ENCODE data around the gene PRICKLE2.

Gene PRICKLE2

DNA sequence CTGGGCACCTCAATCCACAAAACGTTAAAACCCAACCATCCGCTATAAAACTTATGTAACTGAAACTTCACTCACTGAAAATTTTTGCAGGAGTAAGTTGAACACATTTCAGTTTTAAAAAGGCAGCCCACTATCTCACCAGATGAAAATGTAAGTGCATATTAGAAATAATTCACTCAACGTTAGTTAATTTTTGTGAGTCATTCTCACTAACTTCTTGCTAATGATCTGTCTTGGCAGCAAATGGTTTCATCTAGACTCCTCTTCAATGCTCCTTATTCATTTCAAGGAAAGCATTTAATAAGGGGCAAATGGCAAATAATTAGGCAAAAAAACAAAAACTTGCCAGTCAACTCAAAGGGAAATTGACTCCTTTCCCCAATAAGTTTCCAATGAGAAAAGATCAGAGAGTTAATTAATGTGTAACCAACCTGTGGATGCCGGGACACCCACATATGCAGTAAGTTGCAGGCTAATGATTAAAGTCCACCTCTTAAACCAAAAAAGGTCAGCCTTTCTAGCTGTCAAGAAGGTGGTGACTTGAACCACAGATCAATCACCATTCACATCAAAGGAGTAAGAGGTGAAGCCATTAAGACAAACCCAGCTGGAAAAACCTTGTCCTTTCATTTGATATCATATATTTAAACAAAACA, 22.9 kb upstream of the PRICKLE2 start:
- no peak for DNase-seq

DNA sequence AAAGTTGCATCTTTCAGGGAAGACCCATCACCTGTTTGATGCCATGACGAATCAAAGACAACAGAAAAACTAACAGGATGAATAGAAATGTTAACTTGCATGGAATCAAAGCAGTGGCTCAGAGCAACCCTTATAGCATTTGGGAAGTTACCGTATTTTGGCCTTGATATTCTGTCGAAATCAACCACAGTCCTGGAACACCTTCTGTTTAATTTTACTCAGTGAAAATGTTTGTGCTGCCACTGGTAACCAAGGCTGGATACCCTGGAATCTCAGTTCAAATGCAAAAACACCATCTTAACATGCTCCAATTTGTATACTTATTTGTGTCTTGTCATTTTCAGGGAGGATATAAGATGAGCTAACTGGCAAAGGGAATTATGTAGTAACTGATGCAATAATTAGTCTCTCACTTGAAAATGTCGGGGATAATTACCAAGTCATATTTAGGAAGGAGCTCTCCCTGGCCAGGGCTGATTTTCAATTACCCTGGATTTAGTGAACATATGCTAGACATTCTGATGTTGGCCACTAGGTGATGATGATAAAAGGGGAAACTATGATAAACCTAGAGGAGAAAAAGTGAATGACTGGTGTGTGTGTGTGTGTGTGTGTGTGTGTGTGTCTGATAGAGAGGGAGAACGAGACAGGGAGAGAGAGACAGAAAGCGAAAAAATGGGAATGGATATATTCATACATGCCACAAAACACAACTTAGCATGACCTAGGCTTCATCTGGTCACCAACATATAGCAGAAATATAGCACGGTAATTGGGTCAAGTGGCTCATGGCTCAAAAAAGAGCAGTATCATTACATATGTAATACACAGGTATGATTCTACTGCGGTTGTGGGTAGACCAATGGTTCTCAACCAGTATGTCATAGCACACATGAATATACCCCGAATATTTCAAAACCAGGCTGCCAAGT, 19.0 kb upstream of the PRICKLE2 start:
- DNase-seq = no peak

DNA sequence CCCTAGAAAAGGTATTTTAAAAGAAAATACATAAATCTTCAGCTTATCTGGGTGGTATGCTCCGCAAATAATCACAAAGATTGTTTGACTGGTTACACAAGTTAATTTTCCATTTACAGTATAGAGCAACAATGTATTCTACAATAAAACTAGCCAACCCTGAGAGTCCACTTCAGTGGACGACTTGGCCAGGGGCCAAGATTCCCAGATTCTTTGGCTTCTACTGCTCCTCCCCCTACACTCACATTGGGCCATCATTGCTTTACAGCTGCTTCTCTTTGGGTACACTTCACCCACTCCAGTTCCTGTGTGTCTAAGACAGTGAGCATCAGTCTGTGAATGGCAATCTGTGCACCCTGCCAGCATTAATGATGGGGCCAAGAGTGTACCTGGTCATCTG, 17.2 kb upstream of the PRICKLE2 start:
- no peak for DNase-seq

DNA sequence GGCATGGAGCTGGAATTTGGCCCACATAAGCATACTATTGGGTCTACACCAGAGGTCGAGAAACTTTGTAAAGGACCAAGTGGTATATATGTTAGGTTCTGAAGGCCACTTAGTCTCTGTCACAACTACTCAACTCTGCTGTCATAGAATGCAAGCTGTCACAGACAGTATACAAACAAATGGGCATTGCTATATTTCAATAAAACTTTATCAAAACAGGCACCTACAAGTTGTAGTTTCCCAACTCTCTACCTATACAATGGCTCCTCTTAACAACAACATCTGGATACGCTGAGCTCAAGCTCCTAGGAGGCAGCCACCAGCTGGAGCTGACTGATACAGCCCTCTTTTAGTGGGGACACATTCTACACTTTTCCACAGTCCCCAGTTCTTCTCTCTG, 15.7 kb upstream of the PRICKLE2 start:
- DNase-seq = no peak

DNA sequence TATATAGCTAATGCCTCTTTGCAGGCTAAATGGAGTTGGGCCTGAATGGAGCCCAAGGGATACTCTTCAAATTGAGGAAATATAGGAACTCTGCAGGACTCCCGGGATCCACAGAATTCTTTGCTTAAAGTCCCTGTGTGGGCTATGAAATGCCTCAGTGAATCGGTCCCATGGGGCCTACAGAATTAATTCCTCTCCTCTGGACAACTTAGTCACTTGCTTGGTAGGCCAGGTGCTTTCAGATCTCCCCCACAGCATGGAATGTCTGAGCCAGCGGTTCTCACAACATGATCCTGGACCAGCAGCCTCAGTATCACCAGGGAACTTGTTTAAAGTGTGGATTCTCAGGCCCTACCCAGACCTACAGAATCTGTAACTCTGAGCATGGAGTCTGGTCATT, 15.1 kb upstream of the PRICKLE2 start:
- no peak for DNase-seq

DNA sequence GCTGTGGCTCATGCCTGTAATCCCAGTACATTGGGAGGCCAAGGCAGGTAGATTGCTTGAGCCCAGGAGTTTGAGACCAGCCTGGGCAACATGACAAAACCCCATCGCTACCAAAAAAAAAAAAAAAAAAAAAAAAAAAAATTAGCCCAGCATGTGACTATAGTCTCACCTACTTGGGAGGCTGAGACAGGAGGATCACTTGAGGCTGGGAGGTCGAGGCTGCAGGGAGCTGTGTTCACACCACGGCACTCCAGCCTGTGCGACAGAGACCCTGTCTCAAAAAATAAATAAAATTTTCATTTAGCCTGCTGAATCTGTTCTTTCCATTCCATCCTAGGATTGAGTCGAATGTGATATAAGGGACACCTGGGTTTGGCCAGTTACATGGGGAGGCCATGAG, 14.6 kb upstream of the PRICKLE2 start:
- DNase-seq = no peak

DNA sequence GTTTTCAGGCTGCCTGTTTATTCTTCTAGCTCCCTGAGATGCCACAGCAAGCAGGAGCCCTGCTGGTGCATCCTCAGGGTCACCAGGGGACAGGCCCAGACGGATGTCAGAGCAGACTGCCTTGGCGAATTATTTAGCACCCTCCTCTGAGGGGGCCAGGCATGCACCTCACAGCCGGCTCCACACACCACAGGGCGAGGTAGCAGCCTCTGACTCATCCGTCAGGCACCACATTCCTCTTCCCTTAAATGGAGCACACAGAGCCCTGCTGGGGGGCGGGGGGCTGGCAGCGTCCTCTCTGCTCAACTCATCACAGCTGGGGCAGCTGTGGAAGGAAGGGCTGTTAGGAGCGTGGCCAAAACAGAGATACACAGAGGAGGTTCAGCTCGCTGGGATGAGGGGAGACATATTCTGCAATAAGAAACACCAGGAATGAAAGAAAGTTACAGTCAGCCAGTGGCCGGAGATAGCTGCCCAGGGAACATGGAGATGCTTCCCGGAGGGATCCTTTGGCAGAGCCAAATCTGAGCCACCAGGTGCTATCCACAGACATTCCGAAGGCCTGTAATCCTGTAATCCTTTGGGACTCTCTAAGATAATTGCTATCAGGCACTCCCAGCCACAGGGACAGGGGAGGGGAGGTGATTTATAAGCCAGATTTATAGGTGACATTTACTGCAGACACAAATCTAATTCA, 13.9 kb upstream of the PRICKLE2 start:
- DNase-seq = no peak

DNA sequence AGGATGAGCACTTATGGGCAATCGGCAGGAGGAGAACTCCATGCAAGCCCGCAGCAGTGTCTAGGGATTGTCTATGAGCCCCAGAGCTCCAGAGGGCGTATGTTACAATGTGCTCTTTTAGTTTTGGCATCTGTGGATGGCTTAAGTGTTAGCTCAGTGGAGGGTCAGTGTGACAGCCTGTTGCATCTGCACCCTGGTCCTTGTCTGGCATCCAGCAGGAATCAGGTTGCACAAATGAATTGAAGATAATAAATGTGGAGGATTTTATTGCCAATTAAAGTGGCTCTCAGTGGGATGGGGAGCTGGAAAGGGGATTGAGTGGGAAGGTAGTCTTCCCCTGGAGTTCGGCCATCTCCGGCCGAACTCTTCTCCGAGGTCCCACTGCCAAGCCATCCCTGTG, 11.8 kb upstream of the PRICKLE2 start:
- DNase-seq = no peak

DNA sequence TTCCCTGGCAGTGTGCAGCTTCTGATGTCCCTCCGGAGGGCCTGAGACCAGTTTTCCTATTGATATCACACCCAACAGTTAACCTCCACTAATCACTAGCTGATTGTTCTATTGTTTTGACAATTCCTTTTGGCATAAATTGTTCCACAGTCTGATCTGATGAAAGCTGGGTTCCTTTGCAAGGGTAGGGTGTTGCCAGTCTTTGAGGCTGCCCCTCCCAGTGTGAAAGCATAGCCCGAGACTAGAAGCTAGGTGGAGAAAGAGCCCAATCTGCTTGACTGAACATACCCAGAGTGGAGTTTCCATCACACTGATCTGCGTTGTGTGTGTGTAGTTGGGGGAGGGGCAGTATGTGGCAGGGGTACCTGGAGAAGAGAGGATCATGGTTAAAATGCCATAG, 10.3 kb upstream of the PRICKLE2 start:
- no peak for DNase-seq

DNA sequence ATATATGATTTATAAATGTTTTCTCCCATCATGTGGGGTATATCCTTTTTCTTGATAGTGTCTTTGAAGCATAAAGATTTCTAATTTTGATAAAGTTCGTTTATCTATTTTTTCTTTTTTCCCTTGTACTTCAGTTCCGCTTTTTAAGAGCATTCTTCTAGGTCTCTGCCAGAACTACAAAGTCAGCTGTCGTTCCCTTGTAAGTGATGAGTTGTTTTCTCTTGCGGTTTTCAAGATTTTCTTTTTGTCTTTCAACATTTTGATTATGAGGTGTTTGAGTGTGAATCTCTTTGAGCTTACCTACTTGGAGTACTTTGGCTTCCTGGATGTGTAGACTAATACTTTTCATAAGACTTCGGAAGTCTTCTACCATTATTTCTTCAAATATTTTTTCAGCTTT, 9.3 kb upstream of the PRICKLE2 start:
- DNase-seq = no peak

DNA sequence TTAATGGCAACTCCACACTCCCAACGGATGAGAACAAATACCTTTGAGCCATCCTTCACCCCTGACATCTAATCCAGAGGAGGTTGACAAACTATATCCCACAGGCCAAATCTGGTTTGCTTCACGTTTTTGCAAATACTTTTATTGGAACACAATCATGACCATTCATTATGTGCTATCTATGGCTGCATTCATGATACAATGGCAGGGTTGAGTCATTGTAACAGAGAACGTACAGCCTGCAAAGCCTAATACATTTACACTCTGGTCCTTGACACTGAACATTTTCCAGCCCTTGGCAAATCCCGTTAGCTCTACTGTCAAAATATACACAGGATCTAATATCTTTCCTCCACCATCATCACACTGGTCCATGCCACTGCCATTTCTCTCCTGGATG, 7.6 kb upstream of the PRICKLE2 start:
- DNase-seq = no peak

DNA sequence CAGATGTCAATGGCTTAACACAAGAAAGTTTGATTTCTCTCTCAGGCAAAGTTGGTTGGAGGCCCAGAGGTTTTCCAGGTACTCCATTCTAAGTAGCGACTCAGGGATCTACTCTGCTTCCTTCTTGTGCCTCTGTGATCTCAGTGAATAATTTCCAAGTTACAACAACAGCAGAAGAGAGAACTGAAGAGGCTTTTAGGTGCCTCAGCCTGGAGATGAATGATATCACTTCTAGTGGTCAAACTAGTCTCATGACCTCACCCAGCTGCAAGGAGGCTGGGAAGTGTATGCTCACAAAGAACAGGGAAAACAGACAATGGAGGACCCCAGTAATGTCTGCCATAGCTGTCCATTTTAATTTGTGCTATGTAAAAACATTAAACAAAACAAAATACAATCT, 4.6 kb upstream of the PRICKLE2 start:
- DNase-seq = no peak

DNA sequence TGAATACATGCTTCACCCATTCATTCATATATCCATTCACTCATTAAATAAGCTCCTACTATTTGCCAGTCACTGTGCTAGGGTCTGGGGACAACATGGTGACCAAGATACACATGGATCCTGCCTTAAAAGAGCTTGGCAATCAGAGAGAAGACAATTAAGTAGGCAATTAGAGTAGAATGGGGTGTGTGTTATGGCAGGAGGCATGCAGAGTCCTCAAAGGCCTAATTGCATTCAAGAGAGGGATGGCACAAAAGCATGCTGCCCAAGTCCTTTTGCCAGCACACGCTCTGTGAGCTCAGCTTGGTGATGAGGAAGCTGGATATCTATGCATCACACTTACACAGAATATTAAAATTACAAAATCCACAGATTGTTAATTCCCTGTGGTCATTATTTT, 2.8 kb upstream of the PRICKLE2 start:
- no peak for DNase-seq

DNA sequence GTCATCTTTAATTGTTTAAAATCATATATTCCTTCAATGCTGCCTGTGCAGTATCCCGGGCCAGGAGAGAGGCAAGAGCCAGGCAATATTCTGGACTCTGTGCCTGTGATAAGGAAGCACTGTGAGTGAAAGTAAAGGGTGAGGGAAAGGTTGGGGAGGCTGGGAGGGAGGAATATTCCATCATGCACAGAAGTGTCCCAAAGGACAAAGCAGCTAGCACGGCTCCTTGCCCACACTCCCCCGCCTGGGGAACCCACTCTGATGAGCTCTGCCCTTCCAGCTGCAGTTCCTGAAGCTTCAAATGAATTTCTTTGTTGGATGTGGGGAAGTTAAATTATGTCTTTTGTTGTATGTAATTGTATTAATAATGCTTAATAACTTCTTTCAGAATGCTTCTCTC, 1.5 kb upstream of the PRICKLE2 start:
- no peak for DNase-seq

DNA sequence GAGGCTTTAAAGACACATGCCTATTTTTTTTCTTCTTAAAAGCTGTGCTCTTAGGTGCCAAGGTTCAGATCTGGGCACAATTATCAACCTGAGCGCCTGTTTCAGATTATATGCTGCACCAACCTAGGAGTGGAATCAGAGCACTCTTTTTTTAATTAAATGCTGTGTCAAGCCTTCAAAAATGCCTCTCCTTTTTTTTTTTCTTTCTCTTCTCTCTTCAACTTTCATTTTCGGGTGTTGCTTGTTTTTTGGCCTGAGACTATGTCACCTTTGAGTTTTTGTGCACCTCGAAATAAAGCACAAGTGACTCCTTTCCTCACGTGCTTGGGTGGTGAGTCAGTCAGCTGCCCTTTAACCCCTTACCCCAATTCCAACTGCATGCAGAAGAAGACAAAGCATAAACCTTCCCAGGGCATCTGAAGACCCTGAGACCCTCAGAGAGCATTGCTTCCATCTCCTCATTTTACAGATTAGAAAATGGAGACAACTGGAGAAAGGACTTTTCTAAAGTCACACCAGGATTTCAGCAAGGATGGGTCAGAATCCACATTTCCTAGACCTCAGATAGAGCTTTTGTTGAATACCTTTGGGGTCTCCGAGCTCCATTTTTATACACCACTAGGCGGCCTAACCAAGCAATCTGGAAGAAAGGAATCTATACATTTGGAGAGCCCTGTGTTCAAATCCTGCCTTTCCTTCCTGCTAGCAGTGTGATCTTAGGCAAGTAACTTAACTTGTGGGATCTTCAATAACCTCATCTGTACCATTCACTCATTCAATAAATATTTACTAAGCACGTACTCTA, 631 bp upstream of the PRICKLE2 start:
- no peak for DNase-seq

DNA sequence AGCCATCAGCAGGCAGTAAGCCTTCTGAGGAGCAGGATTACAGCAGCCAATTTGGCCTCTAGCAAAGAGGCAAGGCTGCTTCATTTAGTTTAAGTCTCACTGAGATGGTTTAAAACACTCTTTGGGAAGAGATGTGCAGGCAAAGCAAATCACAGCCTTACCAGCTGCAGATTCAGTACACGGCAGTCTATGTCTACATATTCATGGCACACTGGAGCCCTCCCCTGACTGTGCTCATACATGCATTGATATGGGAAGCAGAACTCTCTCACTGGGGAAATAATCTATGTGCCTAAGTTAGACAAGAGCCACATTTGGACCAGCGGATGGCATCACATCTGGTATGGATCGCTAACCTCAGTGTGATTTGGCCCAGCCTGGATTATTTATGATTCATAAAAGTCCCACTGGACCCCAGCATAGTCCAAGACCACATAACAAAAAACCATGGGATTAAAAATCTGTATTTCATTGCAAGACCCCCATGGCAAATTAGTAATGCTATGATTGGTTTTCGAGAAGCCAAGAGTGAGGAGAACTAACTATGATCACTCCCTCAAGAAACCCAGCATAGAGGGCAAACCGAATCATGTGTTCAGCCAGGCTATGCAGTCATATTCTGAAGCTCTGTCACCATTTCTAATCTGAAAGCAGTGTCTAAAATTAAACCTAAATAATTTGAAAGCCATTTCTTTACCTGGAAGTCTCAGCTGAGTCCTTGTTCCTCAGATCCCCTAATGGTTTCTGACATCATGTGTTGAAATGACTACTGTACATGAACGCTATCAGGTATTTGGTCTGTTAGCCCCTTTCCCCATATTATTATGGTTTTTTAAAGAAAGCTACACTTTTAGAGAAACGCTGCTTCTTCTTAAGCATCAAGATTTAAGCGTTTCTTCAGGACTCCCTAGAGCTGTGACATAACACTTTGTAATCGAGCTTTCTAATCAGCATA, 1.2 kb downstream of the PRICKLE2 start:
- DNase-seq = no peak

DNA sequence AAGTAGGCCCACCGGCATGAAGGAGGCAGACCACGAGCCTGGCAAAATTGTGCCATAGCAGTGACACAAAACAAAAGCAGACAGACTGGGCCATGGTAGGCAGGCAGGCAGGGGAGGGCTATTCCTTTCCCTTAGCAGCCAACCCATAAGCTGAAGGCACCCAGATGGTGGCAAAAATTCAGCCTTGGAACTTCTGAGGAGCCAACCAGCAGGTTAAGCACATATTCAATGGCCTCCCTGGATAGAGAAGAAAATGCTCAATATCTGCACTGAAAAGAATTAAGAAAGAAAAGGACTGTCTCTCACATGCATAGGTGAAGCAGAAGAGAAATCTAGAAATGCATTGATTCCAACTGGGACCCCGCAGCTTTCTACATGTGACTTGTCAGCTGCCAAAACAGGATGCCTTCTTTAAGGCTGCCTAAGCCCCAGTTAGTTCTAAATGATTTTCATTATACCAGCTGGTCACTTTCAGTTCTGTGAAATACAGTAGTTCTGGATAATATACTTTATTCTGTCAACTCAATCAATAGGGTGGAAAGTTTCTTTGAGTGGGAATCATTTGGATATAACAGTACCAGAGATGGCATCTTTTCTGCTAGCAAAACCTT, 2.7 kb downstream of the PRICKLE2 start:
- DNase-seq = no peak

DNA sequence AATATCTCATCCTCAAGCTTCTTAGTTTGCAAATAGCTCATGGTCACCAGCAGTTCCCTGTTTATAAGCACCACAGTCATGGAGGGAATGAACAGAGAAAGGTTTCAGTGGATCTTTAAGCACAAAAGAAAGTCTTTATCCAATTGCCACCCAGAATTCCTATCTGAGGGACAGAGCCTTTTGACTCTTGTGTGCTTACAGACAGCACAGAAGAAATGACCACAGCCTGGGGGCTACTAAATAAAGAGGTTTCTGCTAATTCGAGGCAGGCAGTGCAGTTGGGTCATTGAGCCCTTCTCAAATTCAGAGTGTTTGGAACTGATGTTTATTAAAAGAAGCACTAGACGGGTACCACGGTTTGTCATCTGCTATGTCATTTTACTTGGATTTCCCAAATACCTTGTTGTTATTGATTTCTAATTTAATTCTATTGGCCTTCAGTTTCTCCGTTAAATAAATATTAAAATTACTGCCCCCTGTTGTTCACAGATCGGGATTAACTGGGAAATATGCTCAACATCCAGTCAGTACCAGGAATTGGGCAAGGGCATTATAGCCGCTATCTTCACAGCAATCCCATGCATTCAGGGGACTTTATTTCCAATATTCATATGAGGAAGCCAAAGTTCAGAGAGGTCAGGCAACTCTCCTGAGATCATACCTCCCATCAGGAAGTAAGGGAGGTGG, 3.6 kb downstream of the PRICKLE2 start:
- no peak for DNase-seq

DNA sequence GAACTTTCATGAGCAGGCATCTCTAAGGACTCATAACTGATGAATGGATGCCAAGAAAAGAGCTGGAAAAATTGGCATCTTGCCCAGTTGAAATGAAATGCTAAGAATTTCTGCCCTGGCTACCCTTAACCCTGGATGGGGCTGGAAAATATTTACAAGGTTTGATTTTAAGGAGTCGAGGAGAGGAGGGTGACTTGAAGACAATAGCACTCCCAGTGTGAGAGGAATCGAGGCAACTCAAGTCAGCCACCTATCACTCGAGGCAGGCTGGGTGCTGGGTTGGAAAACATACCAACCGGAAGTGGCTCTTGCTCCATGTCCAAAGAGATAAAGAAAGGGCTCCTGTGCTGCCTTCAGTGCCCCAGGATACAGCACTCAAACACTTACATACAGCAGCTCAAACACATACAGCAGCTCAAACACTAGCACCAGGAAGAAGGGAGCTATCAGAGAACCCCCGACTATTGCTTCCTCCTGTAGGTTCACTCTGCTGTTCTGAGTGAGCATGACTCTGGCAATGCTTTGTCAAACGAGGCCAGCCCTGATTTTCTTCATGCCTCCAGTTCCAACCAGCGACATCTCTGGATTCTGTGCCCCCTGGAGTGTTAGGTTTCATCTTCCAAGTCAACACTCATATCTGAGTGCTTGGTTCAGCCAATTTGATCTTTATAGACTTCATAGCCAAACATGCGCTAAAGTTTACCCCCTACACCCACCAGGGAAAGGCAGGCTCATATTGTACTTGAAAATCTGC, 4.9 kb downstream of the PRICKLE2 start:
- no peak for DNase-seq

DNA sequence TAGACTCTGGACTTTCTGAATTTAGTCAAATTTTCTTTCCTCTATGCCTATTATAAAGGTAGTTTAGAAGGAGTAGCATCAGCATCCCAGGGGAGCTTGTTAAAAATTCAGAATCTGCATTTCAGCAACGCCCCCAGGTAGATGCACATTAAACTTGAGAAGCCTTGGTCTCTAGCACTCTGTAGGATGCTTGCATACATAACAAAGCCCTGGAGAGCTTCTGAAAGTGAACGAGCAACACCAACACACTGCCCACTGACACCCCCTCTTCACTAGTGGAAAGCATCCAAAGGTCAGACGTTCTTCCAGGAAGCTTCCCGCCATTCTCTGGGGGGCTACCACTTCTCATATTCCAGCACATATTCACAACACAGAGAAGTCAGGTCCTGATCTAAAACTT, 6.5 kb downstream of the PRICKLE2 start:
- no peak for DNase-seq
